Cerebellar cortex (tissue), 1 donor: Measurements from ENCODE around the gene RNF214.
A peak's percentile ranks its signal among the peaks of the same experiment; 100 is the strongest.
"Not testable (repeated sequence)": the region's sequence is repeated elsewhere in the genome, so short reads cannot be mapped to it uniquely, and the experiment has no call there.

Source experiments
- DNase-seq: peaks from one replicate; pipeline ENCODE4 v3.0.0-alpha.2; 2015; ENCODE audit warnings: low spot score

Gene RNF214

GRCh38 chr11:117232092-117232878 is at the start of gene RNF214:
TSS of gene RNF214 (plus strand) at chr11:117232671. CDS start at chr11:117234273, 1,602 bp downstream.
- DNase-seq = peak; percentile 72

- not testable (repeated sequence) for DNase-seq
Observed at GRCh38 chr11:117183178-117183577, 49.3 kb upstream of the RNF214 start.

- DNase-seq = no peak
Observed at GRCh38 chr11:117183724-117184349, 48.6 kb upstream of the RNF214 start.

GRCh38 chr11:117185736-117186430 is 46.6 kb upstream of the RNF214 start:
- DNase-seq = no peak

DNA sequence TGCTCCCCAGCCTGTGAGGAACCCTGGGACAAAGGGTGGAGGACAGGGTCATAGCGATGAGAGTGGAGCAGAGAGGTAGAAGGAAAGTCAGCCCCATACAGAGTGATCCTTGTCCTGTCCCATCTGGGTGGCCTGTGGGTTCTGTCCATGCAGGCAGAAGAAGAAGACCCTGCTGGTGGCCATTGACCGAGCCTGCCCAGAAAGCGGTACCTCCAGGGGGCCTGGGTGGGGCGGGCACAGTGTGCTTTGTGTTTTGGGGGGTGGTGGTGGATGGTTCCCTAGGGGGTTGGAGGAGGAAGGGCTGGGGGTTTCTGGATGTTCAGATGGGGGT is 46.1 kb upstream of the RNF214 start:
- DNase-seq = no peak

GRCh38 chr11:117187007-117187406 is 45.5 kb upstream of the RNF214 start:
- no peak for DNase-seq

GRCh38 chr11:117187428-117187798 is 45.1 kb upstream of the RNF214 start:
- no peak for DNase-seq

- no peak for DNase-seq
Observed at GRCh38 chr11:117187799-117188481, 44.5 kb upstream of the RNF214 start.

DNA sequence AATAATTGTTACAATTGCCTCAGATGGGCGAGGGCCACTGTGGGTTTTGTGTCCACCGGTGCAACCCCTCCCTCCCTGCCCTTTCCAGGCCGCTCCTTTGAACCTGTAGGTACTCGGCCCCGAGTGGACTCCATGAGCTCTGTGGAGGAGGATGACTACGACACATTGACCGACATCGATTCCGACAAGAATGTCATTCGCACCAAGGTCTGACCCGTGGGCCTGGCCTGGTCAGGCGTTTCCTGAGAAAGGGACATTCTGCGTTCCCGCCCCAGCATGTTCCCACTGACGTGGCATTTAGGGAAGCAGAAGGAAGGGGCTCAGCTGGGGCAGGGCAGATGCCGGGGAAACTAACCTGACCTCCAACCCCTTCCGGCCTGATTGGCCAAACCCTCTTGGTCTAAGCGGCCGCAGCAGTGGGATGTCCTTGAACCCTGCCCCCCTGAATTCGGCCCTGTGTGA is 43.8 kb upstream of the RNF214 start:
- no peak for DNase-seq

GRCh38 chr11:117189191-117189940 is 43.1 kb upstream of the RNF214 start:
- no peak for DNase-seq

GRCh38 chr11:117189941-117190544 is 42.4 kb upstream of the RNF214 start:
- no peak for DNase-seq

- DNase-seq = no peak
Observed at GRCh38 chr11:117191680-117192400, 40.6 kb upstream of the RNF214 start.

- DNase-seq = no peak
Observed at GRCh38 chr11:117192401-117192875, 40.0 kb upstream of the RNF214 start.

- no peak for DNase-seq
Observed at GRCh38 chr11:117193130-117194020, 39.1 kb upstream of the RNF214 start.

DNA sequence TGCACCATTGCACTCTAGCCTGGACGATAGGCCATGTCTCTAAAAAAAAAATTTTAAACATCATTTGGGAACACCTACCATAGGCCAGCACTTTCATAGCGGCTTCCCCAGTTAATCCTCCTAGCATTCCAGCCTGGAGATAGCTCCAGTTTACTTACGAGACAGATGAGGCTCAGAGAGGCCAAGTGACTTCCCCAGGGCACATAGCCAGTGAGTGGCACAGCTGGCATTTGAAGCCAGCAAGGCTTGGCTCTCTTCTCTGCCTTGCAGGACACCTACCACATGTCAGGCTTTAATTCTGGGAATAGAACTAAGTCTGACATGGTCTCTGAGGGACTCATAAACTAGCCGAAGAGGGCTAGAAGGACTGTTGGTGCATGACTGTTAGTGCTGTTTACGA is 38.2 kb upstream of the RNF214 start:
- DNase-seq = no peak

GRCh38 chr11:117195258-117195657 is 37.2 kb upstream of the RNF214 start:
- no peak for DNase-seq

GRCh38 chr11:117195761-117196160 is 36.7 kb upstream of the RNF214 start:
- no peak for DNase-seq

GRCh38 chr11:117197006-117197405 is 35.5 kb upstream of the RNF214 start:
- no peak for DNase-seq
